ENCODE results near the gene R3HDM2. TPM values are rescaled to one million over a fixed set of nuclear protein-coding genes. Genes with fewer than 3 reads are reported as not detected.

The R3HDM2 gene
- total RNA-seq, 1 experiment from 2014 or later, result 34.7 TPM

DNA sequence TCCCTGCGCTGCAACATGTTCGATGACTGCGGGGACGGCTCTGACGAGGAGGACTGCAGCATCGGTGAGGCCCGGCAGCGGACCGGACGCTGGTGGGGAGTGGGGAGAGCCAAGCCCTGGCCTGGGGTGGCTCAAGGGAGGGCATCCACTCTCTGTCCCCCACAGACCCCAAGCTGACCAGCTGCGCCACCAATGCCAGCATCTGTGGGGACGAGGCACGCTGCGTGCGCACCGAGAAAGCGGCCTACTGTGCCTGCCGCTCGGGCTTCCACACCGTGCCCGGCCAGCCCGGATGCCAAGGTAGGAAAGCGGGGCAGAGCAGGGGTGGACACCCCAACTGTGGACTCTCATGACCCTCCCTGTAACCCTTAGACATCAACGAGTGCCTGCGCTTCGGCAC lies 225.7 kb downstream of the R3HDM2 start:
- Mint-ChIP-seq H3K36me3 (peaks cover 56% of the 10 kb centered on the region), H3K4me1 (no peaks in the 10 kb centered on the region), H3K4me3 (no peak overlapping the region), H3K9me3 (no peaks in the 10 kb centered on the region), H3K27ac (no peak overlapping the region), H3K27me3 (ENCODE audit: low read depth) (no peaks in the 10 kb centered on the region)
- no peak for DNase-seq (ENCODE audit: low spot score)
- ATAC-seq, result no peak
- CTCF ChIA-PET, result no interaction called here
- TF ChIP-seq, protein P1, sequence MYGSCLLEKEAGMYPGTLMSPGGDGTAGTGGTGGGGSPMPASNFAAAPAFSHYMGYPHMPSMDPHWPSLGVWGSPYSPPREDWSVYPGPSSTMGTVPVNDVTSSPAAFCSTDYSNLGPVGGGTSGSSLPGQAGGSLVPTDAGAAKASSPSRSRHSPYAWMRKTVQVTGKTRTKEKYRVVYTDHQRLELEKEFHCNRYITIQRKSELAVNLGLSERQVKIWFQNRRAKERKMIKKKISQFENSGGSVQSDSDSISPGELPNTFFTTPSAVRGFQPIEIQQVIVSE (CRISPR knock-in tag; IDR thresholded peaks at IDR 0.05; ENCODE audit: borderline replicate concordance), result no peak
- no peak for TF ChIP-seq NR3C1 (CRISPR knock-in tag; conservative IDR thresholded peaks at IDR 0.05; ENCODE audit: low read depth)
- TF ChIP-seq NFE2L1 (CRISPR knock-in tag; IDR thresholded peaks at IDR 0.05), result no peak
- TF ChIP-seq NR2C2 (CRISPR knock-in tag; IDR thresholded peaks at IDR 0.05), result no peak
- POLR2A ChIA-PET, result no interaction called here

DNA sequence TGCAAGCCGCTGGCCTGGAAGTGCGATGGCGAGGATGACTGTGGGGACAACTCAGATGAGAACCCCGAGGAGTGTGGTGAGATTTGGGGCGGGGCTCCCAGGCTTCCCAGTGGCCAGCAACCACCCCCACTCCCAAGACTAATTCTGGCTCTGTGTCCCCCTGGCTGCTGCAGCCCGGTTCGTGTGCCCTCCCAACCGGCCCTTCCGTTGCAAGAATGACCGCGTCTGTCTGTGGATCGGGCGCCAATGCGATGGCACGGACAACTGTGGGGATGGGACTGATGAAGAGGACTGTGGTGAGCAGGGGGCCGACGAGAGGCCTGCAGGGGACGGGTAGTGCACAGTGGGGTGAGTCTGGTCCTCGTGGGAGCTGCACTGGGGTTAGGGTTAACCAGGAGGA lies 226.4 kb downstream of the R3HDM2 start:
- peaks cover 58% of the 10 kb centered on the region for H3K36me3 Mint-ChIP-seq
- H3K9me3 Mint-ChIP-seq, result no peaks in the 10 kb centered on the region
- ChIA-PET CTCF (no interaction called here), POLR2A (no interaction called here)
- no peak overlapping the region for H3K27ac Mint-ChIP-seq
- no peak overlapping the region for H3K4me3 Mint-ChIP-seq
- H3K27me3 Mint-ChIP-seq (ENCODE audit: low read depth), result no peaks in the 10 kb centered on the region
- no peak for TF ChIP-seq ATF3 (CRISPR knock-in tag; conservative IDR thresholded peaks at IDR 0.05)
- no peak for TF ChIP-seq JAZF1 (CRISPR knock-in tag; IDR thresholded peaks at IDR 0.05)
- TF ChIP-seq ZSCAN18 (CRISPR knock-in tag; IDR thresholded peaks at IDR 0.05), result no peak
- no peak for TF ChIP-seq ZBTB21 (CRISPR knock-in tag; IDR thresholded peaks at IDR 0.05; ENCODE audit: borderline replicate concordance)
- no peak for TF ChIP-seq ATF2 (CRISPR knock-in tag; IDR thresholded peaks at IDR 0.05; ENCODE audit: borderline replicate concordance, low read depth)
- TF ChIP-seq ARID4B (CRISPR knock-in tag; IDR thresholded peaks at IDR 0.05; ENCODE audit: borderline replicate concordance), result no peak
- TF ChIP-seq FOXP1 (CRISPR knock-in tag; IDR thresholded peaks at IDR 0.05; ENCODE audit: borderline replicate concordance), result no peak
- no peak for TF ChIP-seq TCF7 (CRISPR knock-in tag; IDR thresholded peaks at IDR 0.05; ENCODE audit: low read depth)
- TF ChIP-seq SMAD3 (CRISPR knock-in tag; IDR thresholded peaks at IDR 0.05; ENCODE audit: borderline replicate concordance), result no peak
- TF ChIP-seq, protein P2, sequence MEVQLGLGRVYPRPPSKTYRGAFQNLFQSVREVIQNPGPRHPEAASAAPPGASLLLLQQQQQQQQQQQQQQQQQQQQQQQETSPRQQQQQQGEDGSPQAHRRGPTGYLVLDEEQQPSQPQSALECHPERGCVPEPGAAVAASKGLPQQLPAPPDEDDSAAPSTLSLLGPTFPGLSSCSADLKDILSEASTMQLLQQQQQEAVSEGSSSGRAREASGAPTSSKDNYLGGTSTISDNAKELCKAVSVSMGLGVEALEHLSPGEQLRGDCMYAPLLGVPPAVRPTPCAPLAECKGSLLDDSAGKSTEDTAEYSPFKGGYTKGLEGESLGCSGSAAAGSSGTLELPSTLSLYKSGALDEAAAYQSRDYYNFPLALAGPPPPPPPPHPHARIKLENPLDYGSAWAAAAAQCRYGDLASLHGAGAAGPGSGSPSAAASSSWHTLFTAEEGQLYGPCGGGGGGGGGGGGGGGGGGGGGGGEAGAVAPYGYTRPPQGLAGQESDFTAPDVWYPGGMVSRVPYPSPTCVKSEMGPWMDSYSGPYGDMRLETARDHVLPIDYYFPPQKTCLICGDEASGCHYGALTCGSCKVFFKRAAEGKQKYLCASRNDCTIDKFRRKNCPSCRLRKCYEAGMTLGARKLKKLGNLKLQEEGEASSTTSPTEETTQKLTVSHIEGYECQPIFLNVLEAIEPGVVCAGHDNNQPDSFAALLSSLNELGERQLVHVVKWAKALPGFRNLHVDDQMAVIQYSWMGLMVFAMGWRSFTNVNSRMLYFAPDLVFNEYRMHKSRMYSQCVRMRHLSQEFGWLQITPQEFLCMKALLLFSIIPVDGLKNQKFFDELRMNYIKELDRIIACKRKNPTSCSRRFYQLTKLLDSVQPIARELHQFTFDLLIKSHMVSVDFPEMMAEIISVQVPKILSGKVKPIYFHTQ (CRISPR knock-in tag; IDR thresholded peaks at IDR 0.05), result no peak
- DNase-seq (ENCODE audit: low spot score) (no peak), ATAC-seq (no peak)
- no peaks in the 10 kb centered on the region for H3K4me1 Mint-ChIP-seq

All from WTC11 (cell line).